ENCODE results near the gene PNPT1. TPM values are rescaled to one million over a fixed set of nuclear protein-coding genes. Genes with fewer than 3 reads are reported as not detected.

Gene PNPT1
- total and polyA plus RNA-seq, 2 of the 8 experiments (the other 6 are each of a cell fraction or from before 2014, with no cell fraction given) = 8.3 to 40.2 TPM

GRCh38 chr2:55585451-55586080 lies 108.1 kb downstream of the PNPT1 start:
- Histone ChIP-seq H4K20me1 (replicated peaks in 1 of 2; ENCODE audit: control insufficient read depth in 1 of 2, insufficient read depth in 2 of 2, low read length in 2 of 2) (no peaks in the 10 kb centered on the region), H3K36me3 (ENCODE audit: control insufficient read depth in 2 of 4, insufficient read depth in 4 of 4, low read length in 3 of 4) (peaks cover 0 to 32% (median 1%) of the 10 kb centered on the region in 4 experiments; a peak in 2 of 8 replicates), H3K4me1 (replicated peaks in 1 of 4; ENCODE audit: control insufficient read depth in 3 of 4, insufficient read depth in 4 of 4, low read length in 3 of 4) (no peaks in the 10 kb centered on the region), H4K8ac (ENCODE audit: extremely low read depth, insufficient read depth, low read length) (no peak overlapping the region), H3K18ac (ENCODE audit: extremely low read depth, low read length) (no peak overlapping the region), H3K9me3 (ENCODE audit: insufficient read depth in 2 of 2, low read depth in 1 of 2, low read length in 1 of 2) (no peaks in the 10 kb centered on the region), H3K27me3 (replicated peaks in 1 of 4; ENCODE audit: control insufficient read depth in 3 of 4, extremely low read depth in 1 of 4, insufficient read depth in 3 of 4, low read length in 3 of 4) (no peaks in the 10 kb centered on the region), H3K14ac (ENCODE audit: insufficient read length) (no peak overlapping the region), H4K91ac (replicated peaks; ENCODE audit: insufficient read length, low read length) (no peak overlapping the region), H3K23ac (ENCODE audit: insufficient read length) (no peak overlapping the region), H3K27ac (ENCODE audit: low read depth, low read length) (no peak overlapping the region), H2BK20ac (ENCODE audit: low read length) (no peak overlapping the region), H2BK12ac (ENCODE audit: low read depth, low read length) (no peak overlapping the region), H2BK5ac (ENCODE audit: low read depth, low read length) (no peak overlapping the region), H4K5ac (ENCODE audit: insufficient read length, low read depth, low read length) (no peak overlapping the region), H3K4me2 (ENCODE audit: insufficient read depth in 1 of 2, low read depth in 2 of 2, low read length in 2 of 2) (no peak overlapping the region), H2AK5ac (ENCODE audit: low read depth, low read length) (no peak overlapping the region), H3K56ac (replicated peaks; ENCODE audit: insufficient read length, low read depth, low read length) (no peak overlapping the region), H3K23me2 (ENCODE audit: low read depth, low read length) (no peaks in the 10 kb centered on the region), H3K9ac (replicated peaks in 1 of 4; ENCODE audit: extremely low read depth in 1 of 4, low read depth in 3 of 4, low read length in 3 of 4) (no peak overlapping the region), H3K79me1 (ENCODE audit: low read depth, low read length) (no peaks in the 10 kb centered on the region), H2BK120ac (replicated peaks; ENCODE audit: low read depth, low read length) (no peak overlapping the region), H2AFZ (ENCODE audit: low read length) (no peak overlapping the region), H3K4ac (replicated peaks; ENCODE audit: insufficient read length, low read depth, low read length) (no peak overlapping the region), H3K4me3 (ENCODE audit: extremely low read depth in 1 of 4, insufficient read depth in 2 of 4, low read depth in 3 of 4, low read length in 4 of 4) (no peak overlapping the region), H2BK15ac (ENCODE audit: low read length) (no peak overlapping the region), H3K79me2 (ENCODE audit: control insufficient read depth in 1 of 2, insufficient read depth in 2 of 2, low read length in 2 of 2) (no peaks in the 10 kb centered on the region)
- DNase-seq (ENCODE audit: low read depth in 1 of 2, low spot score in 2 of 2) (no peak), FAIRE-seq (no peak)
- 87% methylated on average over 2 of the region's 2 CpGs; no CpG with 5 or more reads in 1 of the 2 experiments for WGBS, 2 experiments (ENCODE audit: extremely low coverage in 1 of 2, insufficient coverage in 1 of 2, insufficient read length in 1 of 2, insufficient replicate concordance in 2 of 2, low coverage in 1 of 2, low lambda C conversion rate in 2 of 2, missing lambda C conversion rate in 1 of 2)
- CTCF ChIA-PET (ENCODE audit: partially characterized antibody) = no interaction called here
- TF ChIP-seq POU5F1 (IDR thresholded peaks at IDR 0.05; ENCODE audit: low read depth, low read length) (no peak), JUND (IDR thresholded peaks at IDR 0.05; ENCODE audit: low read length) (no peak), USF2 (IDR thresholded peaks at IDR 0.05; ENCODE audit: low read length) (no peak), RAD21 (IDR thresholded peaks at IDR 0.05 in 1 of 2, conservative IDR thresholded peaks at IDR 0.05 in 1 of 2; ENCODE audit: low read depth in 2 of 2, low read length in 2 of 2) (no peak), RBBP5 (IDR thresholded peaks at IDR 0.05; ENCODE audit: borderline replicate concordance, low read depth, low read length) (no peak), ASH2L (IDR thresholded peaks at IDR 0.05; ENCODE audit: low read length) (no peak), HDAC2 (IDR thresholded peaks at IDR 0.05; ENCODE audit: borderline replicate concordance in 1 of 2, low read depth in 2 of 2, low read length in 2 of 2) (no peak), GTF2F1 (IDR thresholded peaks at IDR 0.05; ENCODE audit: borderline replicate concordance, low read depth, low read length) (no peak), SP4 (IDR thresholded peaks at IDR 0.05; ENCODE audit: low read length) (no peak), SUZ12 (IDR thresholded peaks at IDR 0.05; ENCODE audit: low read length) (no peak), CBX5 (IDR thresholded peaks at IDR 0.05; ENCODE audit: low read depth, low read length) (no peak)
- POLR2A ChIA-PET (ENCODE audit: partially characterized antibody) = no interaction called here
